HCT116 (cell line): ENCODE results near the gene SEC14L3. TPM values are rescaled to one million over a fixed set of nuclear protein-coding genes. Genes with fewer than 3 reads are reported as not detected.

Experiments used
- ATAC-seq: fragments of 200-7000 bp; cut with Tn5 transposase; 2 replicates; pipeline ENCODE4 v1.9.1; 2020; ENCODE audit warnings: mild to moderate bottlenecking, moderate library complexity
- BruUV-seq: library from RNA; stranded (reverse); fragments of 400-500 nt; replicated peaks from 2 replicates; lab custom pipeline; 2021; lab: Mats Ljungman, UMichigan
- CTCF ChIA-PET: fragments of 300-600 bp; sonication (Branson Sonifier 250); formaldehyde crosslinking; loops from one replicate; lab custom pipeline; 2021; ENCODE audit warnings: antibody characterized with exemption; lab: Charles Lee
- POLR2A ChIA-PET: fragments of 300-600, 350-600 bp; sonication (Branson Sonifier 250); formaldehyde crosslinking; loops from one replicate; lab custom pipeline; 2021; ENCODE audit warnings: antibody characterized with exemption; lab: Charles Lee
- RAD21 ChIA-PET, 2 experiments: fragments of 300-600 bp; sonication (Branson Sonifier 250); formaldehyde crosslinking; loops; one replicate each; lab custom pipeline; 2023; ENCODE audit warnings: low total read pairs in 2 of 2; ENCODE audit not compliant: uncharacterized antibody in 2 of 2, unreplicated experiment in 2 of 2, low non-redundant PET in 1 of 2; lab: Charles Lee
- DNase-seq: peaks from one replicate; pipeline ENCODE4 v3.0.0-alpha.2; 2010; ENCODE audit warnings: low read depth, low spot score
- H2AFZ ChIP-seq: fragments of 200-600 bp; shearing (Covaris generic), sonication (generic); 2 replicates; pipeline ENCODE4 v1.6.1; 2017; ENCODE audit warnings: low read depth, mixed run types, mixed read lengths, antibody characterized with exemption, low read length; ENCODE audit not compliant: poor library complexity, severe bottlenecking
- H3K27ac ChIP-seq: 2 replicates; pipeline ENCODE4 v1.5.1; 2012; ENCODE audit warnings: low read depth, low read length
- H3K27me3 ChIP-seq: fragments of 200-600 bp; sonication (generic); 2 replicates; pipeline ENCODE4 v1.6.1; 2016; ENCODE audit warnings: mixed run types, low read length, mixed read lengths; ENCODE audit not compliant: insufficient read depth
- H3K36me3 ChIP-seq, 2 experiments: fragments of 200-500 bp in 1 of 2; fragments of 200-600 bp in 1 of 2; sonication (Bioruptor generic) in 1 of 2; sonication (generic) in 1 of 2; 2 replicates each; pipeline versions ENCODE4 v1.5.1 to v1.6.1; 2014 to 2016; ENCODE audit warnings: low read length in 2 of 2, inconsistent platforms in 1 of 2, mixed read lengths in 1 of 2, mixed run types in 1 of 2; ENCODE audit not compliant: insufficient read depth in 2 of 2, control insufficient read depth in 1 of 2
- H3K4me1 ChIP-seq, 2 experiments: fragments of 200-600 bp in 1 of 2; sonication (generic) in 1 of 2; 2 replicates each; pipeline versions ENCODE4 v1.5.1 to v1.6.1; 2012 to 2017; ENCODE audit warnings: low read length in 2 of 2, inconsistent platforms in 1 of 2, mild to moderate bottlenecking in 1 of 2, mixed read lengths in 1 of 2, mixed run types in 1 of 2, moderate library complexity in 1 of 2; ENCODE audit not compliant: insufficient read depth in 2 of 2, control insufficient read depth in 1 of 2
- H3K4me2 ChIP-seq: fragments of 200-600 bp; sonication (generic); 2 replicates; pipeline ENCODE4 v1.6.1; 2017; ENCODE audit warnings: mixed run types, low read length, mixed read lengths
- H3K4me3 ChIP-seq, 2 experiments: fragments of 200-600 bp in 1 of 2; sonication (generic) in 1 of 2; replicated peaks in 1 of 2; 2 replicates each; pipeline ENCODE4 v1.5.1; 2011 to 2016; ENCODE audit warnings: low read length in 2 of 2, control low read depth in 1 of 2, low read depth in 1 of 2, mild to moderate bottlenecking in 1 of 2, mixed read lengths in 1 of 2, mixed run types in 1 of 2
- H3K79me2 ChIP-seq: fragments of 200-600 bp; sonication (generic); 2 replicates; pipeline ENCODE4 v1.6.1; 2017; ENCODE audit warnings: mild to moderate bottlenecking, mixed run types, low read length, moderate library complexity, mixed read lengths; ENCODE audit not compliant: insufficient read depth
- H3K9ac ChIP-seq: fragments of 200-600 bp; sonication (generic); 2 replicates; pipeline ENCODE4 v1.6.1; 2016; ENCODE audit warnings: low read length, mixed read lengths
- H3K9me2 ChIP-seq: fragments of 200-600 bp; sonication (generic), shearing (Covaris generic); 2 replicates; pipeline ENCODE4 v1.6.1; 2017; ENCODE audit warnings: mixed run types, mild to moderate bottlenecking, moderate library complexity; ENCODE audit not compliant: insufficient read depth
- H3K9me3 ChIP-seq, 2 experiments: fragments of 200-500 bp in 1 of 2; fragments of 200-600 bp in 1 of 2; sonication (Bioruptor generic) in 1 of 2; sonication (generic) in 1 of 2; 2 replicates each; pipeline ENCODE4 v1.6.1; 2014 to 2017; ENCODE audit warnings: low read length in 2 of 2, mixed read lengths in 2 of 2, inconsistent platforms in 1 of 2, low read depth in 1 of 2, mild to moderate bottlenecking in 1 of 2, mixed run types in 1 of 2, moderate library complexity in 1 of 2; ENCODE audit not compliant: control insufficient read depth in 1 of 2, insufficient read depth in 1 of 2
- H4K20me1 ChIP-seq: fragments of 200-600 bp; sonication (generic), shearing (Covaris generic); 2 replicates; pipeline ENCODE4 v1.6.1; 2017; ENCODE audit warnings: mixed run types, mild to moderate bottlenecking, moderate library complexity; ENCODE audit not compliant: insufficient read depth
- EGR1 ChIP-seq: IDR thresholded peaks from 2 replicates; pipeline ENCODE4 v1.6.1; 2012; ENCODE audit warnings: low read depth
- POLR2A ChIP-seq: IDR thresholded peaks from 2 replicates; pipeline ENCODE4 v1.7.0; 2011; ENCODE audit warnings: borderline replicate concordance; ENCODE audit not compliant: insufficient read depth, insufficient read length; ENCODE audit errors: extremely low read depth
- POLR2AphosphoS5 ChIP-seq: IDR thresholded peaks from 2 replicates; pipeline ENCODE4 v1.6.1; 2011; ENCODE audit warnings: mild to moderate bottlenecking, low read depth, low read length, moderate library complexity
- ZBTB33 ChIP-seq: IDR thresholded peaks from 2 replicates; pipeline ENCODE4 v1.6.1; 2011; ENCODE audit warnings: mild to moderate bottlenecking, low read length, moderate library complexity; ENCODE audit not compliant: insufficient replicate concordance; ENCODE audit errors: extremely low read depth
- intact Hi-C: fragments of 100-400 bp; cut with micrococcal nuclease; formaldehyde crosslinking; loops from 2 replicates; pipeline ENCODE4 v1.10.0; 2022
- total RNA-seq: library from RNA; stranded (reverse); gene quantifications from one replicate; pipeline ENCODE4 v1.2.1, GENCODE V29; 2021; ENCODE audit not compliant: unreplicated experiment
- TF ChIP-seq, protein P1 (sequence below), 3 experiments: fragments of 200-600 bp in 1 of 3; sonication (generic) in 1 of 3; IDR thresholded peaks in 2 of 3; conservative IDR thresholded peaks in 1 of 3; 2 replicates each; pipeline ENCODE4 v1.5.1; 2012 to 2017; ENCODE audit warnings: low read depth in 2 of 3, low read length in 2 of 3, antibody characterized with exemption in 1 of 3, borderline replicate concordance in 1 of 3, control low read depth in 1 of 3, mild to moderate bottlenecking in 1 of 3, mixed read lengths in 1 of 3, mixed run types in 1 of 3, moderate library complexity in 1 of 3; ENCODE audit not compliant: insufficient read depth in 1 of 3

Gene SEC14L3
- total RNA-seq, 1 experiment from 2014 or later = not detected

DNA sequence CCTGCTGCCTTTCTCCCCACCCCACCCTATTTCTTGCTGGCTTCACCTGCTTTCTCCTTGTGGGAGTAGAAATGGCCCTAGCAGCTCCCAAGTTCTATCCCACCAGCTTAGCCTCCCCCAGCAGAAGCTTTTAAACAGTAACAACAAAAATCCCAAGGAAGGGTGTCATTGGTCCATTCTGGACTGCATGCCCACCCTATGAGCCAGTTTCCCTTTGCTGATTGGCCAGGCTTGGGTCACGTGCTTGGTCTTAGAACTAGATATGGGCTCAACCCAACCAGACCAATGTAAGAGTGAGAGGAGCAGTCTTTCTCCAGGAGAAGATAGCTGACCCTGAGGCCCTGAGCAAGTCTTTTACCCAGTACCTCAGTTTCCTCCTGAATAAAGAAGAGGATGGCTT is 43.9 kb downstream of the SEC14L3 start:
- H3K27me3 ChIP-seq = no peaks in the 10 kb centered on the region
- H2AFZ ChIP-seq = no peak overlapping the region
- peaks cover 0 to 10% of the 10 kb centered on the region in 2 experiments; a peak in 1 of 4 replicates for H3K36me3 ChIP-seq
- H3K9ac ChIP-seq = no peak overlapping the region
- H3K4me2 ChIP-seq = no peak overlapping the region
- peaks cover 22% of the 10 kb centered on the region; the same call in 1 of the 2 replicates for H3K79me2 ChIP-seq
- H3K4me1 ChIP-seq = peaks cover 8 to 38% of the 10 kb centered on the region in 2 experiments
- RAD21 ChIA-PET = no interaction called here
- intact Hi-C loops = loop anchor here (5.0 to 10.0 kb wide), 2 partner anchors 141 to 657 kb away; partner anchors contain the start of genes CASTOR1 and SMTN
- POLR2A ChIA-PET = no interaction called here
- TF ChIP-seq EGR1 = no peak
- BruUV-seq = no TSS peak
- ATAC-seq (no peak), DNase-seq (no peak)
- H3K4me3 ChIP-seq = no peak overlapping the region
- no peaks in the 10 kb centered on the region for H4K20me1 ChIP-seq
- no peaks in the 10 kb centered on the region for H3K9me3 ChIP-seq
- CTCF ChIA-PET = interaction anchor here (1.3 kb wide), 1 partner anchor 140 kb away, joined by 3 read pairs; no protein-coding TSS in a partner anchor
- H3K27ac ChIP-seq = no peak overlapping the region
- H3K9me2 ChIP-seq = no peaks in the 10 kb centered on the region

DNA sequence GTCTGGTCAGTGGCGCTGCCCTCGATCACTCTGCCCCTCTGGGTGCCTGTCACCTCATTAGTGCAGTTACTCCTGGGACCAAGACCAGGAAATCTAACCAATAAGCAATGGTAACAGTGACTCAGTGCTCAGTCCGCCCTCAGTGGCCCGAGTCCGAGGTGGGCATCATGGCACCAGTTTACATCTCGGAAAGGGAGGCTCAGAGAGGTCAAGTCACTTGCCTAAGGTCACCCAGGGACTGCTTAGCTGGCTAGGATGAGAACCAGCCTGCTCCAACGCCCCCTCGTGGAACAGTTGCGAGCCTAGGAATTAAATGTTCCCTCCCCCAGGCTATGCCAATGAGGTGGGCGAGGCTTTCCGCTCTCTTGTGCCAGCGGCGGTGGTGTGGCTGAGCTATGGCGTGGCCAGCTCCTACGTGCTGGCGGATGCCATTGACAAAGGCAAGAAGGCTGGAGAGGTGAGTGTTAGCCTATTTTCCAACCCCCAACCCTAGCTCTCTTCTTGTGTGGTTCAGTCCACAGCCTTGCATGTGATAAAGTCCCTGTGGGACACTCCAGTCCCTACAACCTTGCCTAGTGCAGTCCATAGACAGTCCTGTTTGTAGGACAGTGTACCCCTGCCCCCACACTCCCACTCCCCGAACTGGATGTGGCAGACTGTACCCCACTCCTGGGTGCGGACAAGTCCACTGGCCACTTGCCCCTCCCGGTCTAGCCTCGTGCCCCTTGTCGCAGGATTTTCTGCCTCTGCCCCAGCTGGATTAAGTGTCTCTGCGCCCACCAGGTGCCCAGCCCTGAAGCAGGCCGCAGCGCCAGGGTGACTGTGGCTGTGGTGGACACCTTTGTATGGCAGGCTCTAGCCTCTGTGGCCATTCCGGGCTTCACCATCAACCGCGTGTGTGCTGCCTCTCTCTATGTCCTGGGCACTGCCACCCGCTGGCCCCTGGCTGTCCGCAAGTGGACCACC is 45.1 kb downstream of the SEC14L3 start:
- Histone ChIP-seq H3K36me3 (peaks cover 0 to 10% of the 10 kb centered on the region in 2 experiments; a peak in 1 of 4 replicates), H3K79me2 (peaks cover 22% of the 10 kb centered on the region; the same call in 1 of the 2 replicates), H3K27ac (peak overlapping the region; percentile 98), H3K9me2 (no peaks in the 10 kb centered on the region), H3K4me3 (peak overlapping the region; percentile 82), H3K27me3 (no peaks in the 10 kb centered on the region)
- RAD21 ChIA-PET = interaction anchor here (0.8 to 1.6 kb wide), 2 partner anchors 139 to 175 kb away, joined by 3 to 5 read pairs; no protein-coding TSS in a partner anchor
- DNase-seq = peak; percentile 85
- TF ChIP-seq POLR2A (peak; percentile 14), POLR2AphosphoS5 (peak; percentile 70), ZBTB33 (no peak)
- TF ChIP-seq, protein P1, sequence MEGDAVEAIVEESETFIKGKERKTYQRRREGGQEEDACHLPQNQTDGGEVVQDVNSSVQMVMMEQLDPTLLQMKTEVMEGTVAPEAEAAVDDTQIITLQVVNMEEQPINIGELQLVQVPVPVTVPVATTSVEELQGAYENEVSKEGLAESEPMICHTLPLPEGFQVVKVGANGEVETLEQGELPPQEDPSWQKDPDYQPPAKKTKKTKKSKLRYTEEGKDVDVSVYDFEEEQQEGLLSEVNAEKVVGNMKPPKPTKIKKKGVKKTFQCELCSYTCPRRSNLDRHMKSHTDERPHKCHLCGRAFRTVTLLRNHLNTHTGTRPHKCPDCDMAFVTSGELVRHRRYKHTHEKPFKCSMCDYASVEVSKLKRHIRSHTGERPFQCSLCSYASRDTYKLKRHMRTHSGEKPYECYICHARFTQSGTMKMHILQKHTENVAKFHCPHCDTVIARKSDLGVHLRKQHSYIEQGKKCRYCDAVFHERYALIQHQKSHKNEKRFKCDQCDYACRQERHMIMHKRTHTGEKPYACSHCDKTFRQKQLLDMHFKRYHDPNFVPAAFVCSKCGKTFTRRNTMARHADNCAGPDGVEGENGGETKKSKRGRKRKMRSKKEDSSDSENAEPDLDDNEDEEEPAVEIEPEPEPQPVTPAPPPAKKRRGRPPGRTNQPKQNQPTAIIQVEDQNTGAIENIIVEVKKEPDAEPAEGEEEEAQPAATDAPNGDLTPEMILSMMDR (IDR thresholded peaks at IDR 0.05 in 2 of 3, conservative IDR thresholded peaks at IDR 0.05 in 1 of 3; ENCODE audit: borderline replicate concordance in 1 of 3, insufficient read depth in 1 of 3, low read depth in 2 of 3, low read length in 2 of 3) = peak in 2 of 3 experiments; percentile 79 to 84; a peak in 4 of 6 replicates
- TF ChIP-seq, all 23 proteins: peak for 3
- H3K4me1 ChIP-seq = peaks cover 18 to 50% of the 10 kb centered on the region in 2 experiments
- no peaks in the 10 kb centered on the region for H3K9me3 ChIP-seq
- peak; percentile 50 for ATAC-seq
- H3K9ac ChIP-seq = peak overlapping the region; percentile 96
- H4K20me1 ChIP-seq = no peaks in the 10 kb centered on the region
- no peak overlapping the region for H2AFZ ChIP-seq
- POLR2A ChIA-PET = interaction anchor here (1.0 to 2.0 kb wide), 5 partner anchors 11 to 139 kb away, joined by 3 to 6 read pairs (median 4); no protein-coding TSS in a partner anchor
- BruUV-seq = no TSS peak
- H3K4me2 ChIP-seq = peak overlapping the region; percentile 93
- CTCF ChIA-PET = interaction anchor here (0.6 to 1.6 kb wide), 10 partner anchors 8 to 139 kb away, joined by 3 to 7 read pairs (median 4); partner anchors contain the start of gene RNF215
- intact Hi-C loops = loop anchor here (1.0 to 10.0 kb wide), 3 partner anchors 35 to 658 kb away; partner anchors contain the start of genes CASTOR1 and SMTN
